HG03280 (cell line): Measurements from ENCODE around the gene AP4S1.
A peak's percentile ranks its signal among the peaks of the same experiment; 100 is the strongest.
"Not testable (repeated sequence)": the region's sequence is repeated elsewhere in the genome, so short reads cannot be mapped to it uniquely, and the experiment has no call there.

Experiments
- ATAC-seq: cut with Tn5 transposase; IDR thresholded peaks from one replicate; pipeline ENCODE4 v1.9.1; 2021; ENCODE audit warnings: mild to moderate bottlenecking, moderate library complexity; ENCODE audit not compliant: unreplicated experiment

Gene AP4S1

GRCh38 chr14:31080484-31080883 lies 55.0 kb downstream of the AP4S1 start:
- no peak for ATAC-seq

- no peak for ATAC-seq
Observed at GRCh38 chr14:31083781-31084180, 58.3 kb downstream of the AP4S1 start.

GRCh38 chr14:31084385-31084784 lies 58.9 kb downstream of the AP4S1 start:
- ATAC-seq: peak; percentile 62

- ATAC-seq: no peak
Observed at GRCh38 chr14:31085027-31085426, 59.6 kb downstream of the AP4S1 start.

- not testable (repeated sequence) for ATAC-seq
Observed at GRCh38 chr14:31086466-31086865, 61.0 kb downstream of the AP4S1 start.

- no peak for ATAC-seq
Observed at GRCh38 chr14:31090883-31091764, 65.7 kb downstream of the AP4S1 start.

GRCh38 chr14:31092160-31092708 lies 66.8 kb downstream of the AP4S1 start:
- ATAC-seq: no peak

GRCh38 chr14:31093884-31094839 lies 68.7 kb downstream of the AP4S1 start:
- ATAC-seq: not testable (repeated sequence)

GRCh38 chr14:31095817-31096216 lies 70.4 kb downstream of the AP4S1 start:
- not testable (repeated sequence) for ATAC-seq

- ATAC-seq: no peak
Observed at GRCh38 chr14:31096255-31096654, 70.8 kb downstream of the AP4S1 start.

GRCh38 chr14:31097081-31097480 lies 71.6 kb downstream of the AP4S1 start:
- ATAC-seq: no peak

- no peak for ATAC-seq
Observed at GRCh38 chr14:31106768-31107167, 81.3 kb downstream of the AP4S1 start.

GRCh38 chr14:31109257-31109656 lies 83.8 kb downstream of the AP4S1 start:
- ATAC-seq: no peak

GRCh38 chr14:31110872-31111271 lies 85.4 kb downstream of the AP4S1 start:
- ATAC-seq: no peak

GRCh38 chr14:31113794-31114193 lies 88.3 kb downstream of the AP4S1 start:
- no peak for ATAC-seq

GRCh38 chr14:31118892-31119291 lies 93.4 kb downstream of the AP4S1 start:
- no peak for ATAC-seq

- ATAC-seq: no peak
Observed at GRCh38 chr14:31122098-31122611, 96.7 kb downstream of the AP4S1 start.

- no peak for ATAC-seq
Observed at GRCh38 chr14:31122921-31123320, 97.5 kb downstream of the AP4S1 start.

- ATAC-seq: no peak
Observed at GRCh38 chr14:31124197-31124596, 98.7 kb downstream of the AP4S1 start.

- no peak for ATAC-seq
Observed at GRCh38 chr14:31125231-31125630, 99.8 kb downstream of the AP4S1 start.

- no peak for ATAC-seq
Observed at GRCh38 chr14:31126680-31127079, 101.2 kb downstream of the AP4S1 start.
